ENCODE measurements around the gene HOXC6. TPM values are rescaled to one million over a fixed set of nuclear protein-coding genes. Genes with fewer than 3 reads are reported as not detected.
A peak's percentile ranks its signal among the peaks of the same experiment; 100 is the strongest.

Gene HOXC6
- total and polyA plus RNA-seq, 10 of the 15 experiments (the other 5 are each of a cell fraction or from before 2014, with no cell fraction given), result 0.02 to 0.55 (median 0.45) TPM; not detected in 4

DNA sequence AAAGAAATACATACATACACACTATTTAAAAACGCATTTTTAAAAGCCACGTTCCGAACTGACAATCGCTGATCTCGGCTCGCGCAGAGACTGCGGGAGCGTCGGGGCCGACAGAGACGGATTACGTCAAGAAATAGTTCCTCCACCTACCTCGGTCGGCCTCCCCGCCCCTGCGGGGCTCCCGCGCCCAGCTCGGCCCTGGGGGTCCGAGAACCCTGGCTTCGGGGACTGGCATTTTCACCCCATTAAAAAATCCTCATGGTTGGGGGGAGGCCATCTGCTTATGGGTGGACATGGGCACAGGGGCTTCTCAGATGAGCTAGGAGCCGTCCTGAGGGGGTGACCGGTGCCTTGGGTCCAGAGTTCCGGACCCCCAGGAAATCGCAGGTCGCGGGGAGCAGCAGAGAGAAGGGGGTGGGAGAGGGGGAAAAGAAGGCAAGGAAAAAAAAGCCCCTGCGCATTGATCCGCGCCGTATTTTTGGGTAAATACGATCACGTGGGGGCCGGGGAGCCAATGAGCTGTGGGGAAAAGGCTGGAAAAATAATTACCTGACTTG is 28.6 kb upstream of the HOXC6 start (continued):
- TF ChIP-seq, protein P1, sequence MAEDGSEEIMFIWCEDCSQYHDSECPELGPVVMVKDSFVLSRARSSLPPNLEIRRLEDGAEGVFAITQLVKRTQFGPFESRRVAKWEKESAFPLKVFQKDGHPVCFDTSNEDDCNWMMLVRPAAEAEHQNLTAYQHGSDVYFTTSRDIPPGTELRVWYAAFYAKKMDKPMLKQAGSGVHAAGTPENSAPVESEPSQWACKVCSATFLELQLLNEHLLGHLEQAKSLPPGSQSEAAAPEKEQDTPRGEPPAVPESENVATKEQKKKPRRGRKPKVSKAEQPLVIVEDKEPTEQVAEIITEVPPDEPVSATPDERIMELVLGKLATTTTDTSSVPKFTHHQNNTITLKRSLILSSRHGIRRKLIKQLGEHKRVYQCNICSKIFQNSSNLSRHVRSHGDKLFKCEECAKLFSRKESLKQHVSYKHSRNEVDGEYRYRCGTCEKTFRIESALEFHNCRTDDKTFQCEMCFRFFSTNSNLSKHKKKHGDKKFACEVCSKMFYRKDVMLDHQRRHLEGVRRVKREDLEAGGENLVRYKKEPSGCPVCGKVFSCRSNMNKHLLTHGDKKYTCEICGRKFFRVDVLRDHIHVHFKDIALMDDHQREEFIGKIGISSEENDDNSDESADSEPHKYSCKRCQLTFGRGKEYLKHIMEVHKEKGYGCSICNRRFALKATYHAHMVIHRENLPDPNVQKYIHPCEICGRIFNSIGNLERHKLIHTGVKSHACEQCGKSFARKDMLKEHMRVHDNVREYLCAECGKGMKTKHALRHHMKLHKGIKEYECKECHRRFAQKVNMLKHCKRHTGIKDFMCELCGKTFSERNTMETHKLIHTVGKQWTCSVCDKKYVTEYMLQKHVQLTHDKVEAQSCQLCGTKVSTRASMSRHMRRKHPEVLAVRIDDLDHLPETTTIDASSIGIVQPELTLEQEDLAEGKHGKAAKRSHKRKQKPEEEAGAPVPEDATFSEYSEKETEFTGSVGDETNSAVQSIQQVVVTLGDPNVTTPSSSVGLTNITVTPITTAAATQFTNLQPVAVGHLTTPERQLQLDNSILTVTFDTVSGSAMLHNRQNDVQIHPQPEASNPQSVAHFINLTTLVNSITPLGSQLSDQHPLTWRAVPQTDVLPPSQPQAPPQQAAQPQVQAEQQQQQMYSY (CRISPR knock-in tag; IDR thresholded peaks at IDR 0.05), result no peak
- TF ChIP-seq KAT2A (conservative IDR thresholded peaks at IDR 0.05; ENCODE audit: control insufficient read depth, low read depth, low read length), result no peak
- TF ChIP-seq ZNF622 (IDR thresholded peaks at IDR 0.05), result no peak
- no peak for TF ChIP-seq JUNB (IDR thresholded peaks at IDR 0.05)
- no peak for TF ChIP-seq GATAD2B (conservative IDR thresholded peaks at IDR 0.05; ENCODE audit: low read depth)
- no peak for TF ChIP-seq NFXL1 (IDR thresholded peaks at IDR 0.05; ENCODE audit: borderline replicate concordance)
- peak; percentile 8; the same call in 1 of the 2 replicates for TF ChIP-seq EZH2 (IDR thresholded peaks at IDR 0.05; ENCODE audit: borderline replicate concordance, control insufficient read depth, low read depth, low read length)
- TF ChIP-seq, protein P2, sequence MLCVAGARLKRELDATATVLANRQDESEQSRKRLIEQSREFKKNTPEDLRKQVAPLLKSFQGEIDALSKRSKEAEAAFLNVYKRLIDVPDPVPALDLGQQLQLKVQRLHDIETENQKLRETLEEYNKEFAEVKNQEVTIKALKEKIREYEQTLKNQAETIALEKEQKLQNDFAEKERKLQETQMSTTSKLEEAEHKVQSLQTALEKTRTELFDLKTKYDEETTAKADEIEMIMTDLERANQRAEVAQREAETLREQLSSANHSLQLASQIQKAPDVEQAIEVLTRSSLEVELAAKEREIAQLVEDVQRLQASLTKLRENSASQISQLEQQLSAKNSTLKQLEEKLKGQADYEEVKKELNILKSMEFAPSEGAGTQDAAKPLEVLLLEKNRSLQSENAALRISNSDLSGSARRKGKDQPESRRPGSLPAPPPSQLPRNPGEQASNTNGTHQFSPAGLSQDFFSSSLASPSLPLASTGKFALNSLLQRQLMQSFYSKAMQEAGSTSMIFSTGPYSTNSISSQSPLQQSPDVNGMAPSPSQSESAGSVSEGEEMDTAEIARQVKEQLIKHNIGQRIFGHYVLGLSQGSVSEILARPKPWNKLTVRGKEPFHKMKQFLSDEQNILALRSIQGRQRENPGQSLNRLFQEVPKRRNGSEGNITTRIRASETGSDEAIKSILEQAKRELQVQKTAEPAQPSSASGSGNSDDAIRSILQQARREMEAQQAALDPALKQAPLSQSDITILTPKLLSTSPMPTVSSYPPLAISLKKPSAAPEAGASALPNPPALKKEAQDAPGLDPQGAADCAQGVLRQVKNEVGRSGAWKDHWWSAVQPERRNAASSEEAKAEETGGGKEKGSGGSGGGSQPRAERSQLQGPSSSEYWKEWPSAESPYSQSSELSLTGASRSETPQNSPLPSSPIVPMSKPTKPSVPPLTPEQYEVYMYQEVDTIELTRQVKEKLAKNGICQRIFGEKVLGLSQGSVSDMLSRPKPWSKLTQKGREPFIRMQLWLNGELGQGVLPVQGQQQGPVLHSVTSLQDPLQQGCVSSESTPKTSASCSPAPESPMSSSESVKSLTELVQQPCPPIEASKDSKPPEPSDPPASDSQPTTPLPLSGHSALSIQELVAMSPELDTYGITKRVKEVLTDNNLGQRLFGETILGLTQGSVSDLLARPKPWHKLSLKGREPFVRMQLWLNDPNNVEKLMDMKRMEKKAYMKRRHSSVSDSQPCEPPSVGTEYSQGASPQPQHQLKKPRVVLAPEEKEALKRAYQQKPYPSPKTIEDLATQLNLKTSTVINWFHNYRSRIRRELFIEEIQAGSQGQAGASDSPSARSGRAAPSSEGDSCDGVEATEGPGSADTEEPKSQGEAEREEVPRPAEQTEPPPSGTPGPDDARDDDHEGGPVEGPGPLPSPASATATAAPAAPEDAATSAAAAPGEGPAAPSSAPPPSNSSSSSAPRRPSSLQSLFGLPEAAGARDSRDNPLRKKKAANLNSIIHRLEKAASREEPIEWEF (IDR thresholded peaks at IDR 0.05; ENCODE audit: insufficient replicate concordance, low read depth, low read length), result no peak
- no peak for TF ChIP-seq SIN3A (IDR thresholded peaks at IDR 0.05; ENCODE audit: low read depth, low read length)
- TF ChIP-seq NRF1 (conservative IDR thresholded peaks at IDR 0.05; ENCODE audit: low read depth, low read length), result no peak
- TF ChIP-seq SUZ12 (IDR thresholded peaks at IDR 0.05; ENCODE audit: unreplicated experiment), result peak; percentile 87
- TF ChIP-seq, protein P3, sequence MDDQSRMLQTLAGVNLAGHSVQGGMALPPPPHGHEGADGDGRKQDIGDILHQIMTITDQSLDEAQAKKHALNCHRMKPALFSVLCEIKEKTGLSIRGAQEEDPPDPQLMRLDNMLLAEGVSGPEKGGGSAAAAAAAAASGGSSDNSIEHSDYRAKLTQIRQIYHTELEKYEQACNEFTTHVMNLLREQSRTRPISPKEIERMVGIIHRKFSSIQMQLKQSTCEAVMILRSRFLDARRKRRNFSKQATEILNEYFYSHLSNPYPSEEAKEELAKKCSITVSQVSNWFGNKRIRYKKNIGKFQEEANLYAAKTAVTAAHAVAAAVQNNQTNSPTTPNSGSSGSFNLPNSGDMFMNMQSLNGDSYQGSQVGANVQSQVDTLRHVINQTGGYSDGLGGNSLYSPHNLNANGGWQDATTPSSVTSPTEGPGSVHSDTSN (IDR thresholded peaks at IDR 0.05; ENCODE audit: insufficient replicate concordance, low read depth, low read length), result peak; percentile 42
- TF ChIP-seq, protein P4, sequence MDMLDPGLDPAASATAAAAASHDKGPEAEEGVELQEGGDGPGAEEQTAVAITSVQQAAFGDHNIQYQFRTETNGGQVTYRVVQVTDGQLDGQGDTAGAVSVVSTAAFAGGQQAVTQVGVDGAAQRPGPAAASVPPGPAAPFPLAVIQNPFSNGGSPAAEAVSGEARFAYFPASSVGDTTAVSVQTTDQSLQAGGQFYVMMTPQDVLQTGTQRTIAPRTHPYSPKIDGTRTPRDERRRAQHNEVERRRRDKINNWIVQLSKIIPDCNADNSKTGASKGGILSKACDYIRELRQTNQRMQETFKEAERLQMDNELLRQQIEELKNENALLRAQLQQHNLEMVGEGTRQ (IDR thresholded peaks at IDR 0.05; ENCODE audit: borderline replicate concordance, low read depth, low read length), result peak; percentile 34; the same call in 1 of the 2 replicates
- no peak for TF ChIP-seq POLR2AphosphoS2 (IDR thresholded peaks at IDR 0.05; ENCODE audit: low read depth, low read length)
- TF ChIP-seq IKZF1 (conservative IDR thresholded peaks at IDR 0.05), result no peak
- TF ChIP-seq, protein P5, sequence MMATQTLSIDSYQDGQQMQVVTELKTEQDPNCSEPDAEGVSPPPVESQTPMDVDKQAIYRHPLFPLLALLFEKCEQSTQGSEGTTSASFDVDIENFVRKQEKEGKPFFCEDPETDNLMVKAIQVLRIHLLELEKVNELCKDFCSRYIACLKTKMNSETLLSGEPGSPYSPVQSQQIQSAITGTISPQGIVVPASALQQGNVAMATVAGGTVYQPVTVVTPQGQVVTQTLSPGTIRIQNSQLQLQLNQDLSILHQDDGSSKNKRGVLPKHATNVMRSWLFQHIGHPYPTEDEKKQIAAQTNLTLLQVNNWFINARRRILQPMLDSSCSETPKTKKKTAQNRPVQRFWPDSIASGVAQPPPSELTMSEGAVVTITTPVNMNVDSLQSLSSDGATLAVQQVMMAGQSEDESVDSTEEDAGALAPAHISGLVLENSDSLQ (IDR thresholded peaks at IDR 0.05), result peak; percentile 63; the same call in 1 of the 2 replicates
- no peak for TF ChIP-seq TBL1XR1 (IDR thresholded peaks at IDR 0.05; ENCODE audit: low read depth, low read length)

Data from GM12878 (cell line).